Inflammatory macrophage (primary cell): ENCODE data around the gene RASGRF2.

Experiments used
- DNase-seq, 2 donors: peaks; one replicate each; pipeline ENCODE4 v3.0.0-alpha.2; 2020 to 2022

The RASGRF2 gene

GRCh38 chr5:81213070-81213469 lies 252.9 kb downstream of the RASGRF2 start:
- DNase-seq: no peak

GRCh38 chr5:81214848-81215247 lies 254.7 kb downstream of the RASGRF2 start:
- no peak for DNase-seq

GRCh38 chr5:81216152-81216551 lies 256.0 kb downstream of the RASGRF2 start:
- no peak for DNase-seq

GRCh38 chr5:81219389-81219788 lies 259.2 kb downstream of the RASGRF2 start:
- DNase-seq: no peak

- no peak for DNase-seq
These were observed 262.1 kb downstream of the RASGRF2 start for GRCh38 chr5:81222285-81222684.

- DNase-seq: no peak
These were observed 265.3 kb downstream of the RASGRF2 start for GRCh38 chr5:81225463-81225862.

GRCh38 chr5:81226286-81226685 lies 266.1 kb downstream of the RASGRF2 start:
- no peak for DNase-seq

GRCh38 chr5:81226949-81227348 lies 266.8 kb downstream of the RASGRF2 start:
- DNase-seq: no peak

GRCh38 chr5:81228084-81228483 lies 267.9 kb downstream of the RASGRF2 start:
- no peak for DNase-seq

GRCh38 chr5:81230416-81230815 lies 270.3 kb downstream of the RASGRF2 start:
- no peak for DNase-seq

- DNase-seq: no peak
These were observed 272.4 kb downstream of the RASGRF2 start for GRCh38 chr5:81232464-81233079.

GRCh38 chr5:81233080-81233634 lies 273.0 kb downstream of the RASGRF2 start, which contains the start of gene CKMT2:
TSS of gene CKMT2 (plus strand) at chr5:81233322. CDS start at chr5:81251133, 17,811 bp downstream.
- no peak for DNase-seq

- DNase-seq: no peak
These were observed 274.1 kb downstream of the RASGRF2 start for GRCh38 chr5:81234299-81234698.

GRCh38 chr5:81234801-81235200 lies 274.6 kb downstream of the RASGRF2 start:
- DNase-seq: no peak

- no peak for DNase-seq
These were observed 275.3 kb downstream of the RASGRF2 start for GRCh38 chr5:81235287-81236072.

- DNase-seq: no peak
These were observed 278.3 kb downstream of the RASGRF2 start for GRCh38 chr5:81238460-81238859.

- DNase-seq: no peak
These were observed 279.4 kb downstream of the RASGRF2 start for GRCh38 chr5:81239613-81240012.

- no peak for DNase-seq
These were observed 280.8 kb downstream of the RASGRF2 start for GRCh38 chr5:81241001-81241400.

GRCh38 chr5:81241961-81242648 lies 281.9 kb downstream of the RASGRF2 start:
- DNase-seq: no peak

GRCh38 chr5:81242906-81243436 lies 282.8 kb downstream of the RASGRF2 start:
- no peak for DNase-seq

- DNase-seq: no peak
These were observed 284.3 kb downstream of the RASGRF2 start for GRCh38 chr5:81244451-81244850.

- DNase-seq: no peak
These were observed 285.7 kb downstream of the RASGRF2 start for GRCh38 chr5:81245871-81246235.

- no peak for DNase-seq
These were observed 286.5 kb downstream of the RASGRF2 start for GRCh38 chr5:81246697-81247096.
